ENCODE results near the gene MYO3B.

MYO3B gene

DNA sequence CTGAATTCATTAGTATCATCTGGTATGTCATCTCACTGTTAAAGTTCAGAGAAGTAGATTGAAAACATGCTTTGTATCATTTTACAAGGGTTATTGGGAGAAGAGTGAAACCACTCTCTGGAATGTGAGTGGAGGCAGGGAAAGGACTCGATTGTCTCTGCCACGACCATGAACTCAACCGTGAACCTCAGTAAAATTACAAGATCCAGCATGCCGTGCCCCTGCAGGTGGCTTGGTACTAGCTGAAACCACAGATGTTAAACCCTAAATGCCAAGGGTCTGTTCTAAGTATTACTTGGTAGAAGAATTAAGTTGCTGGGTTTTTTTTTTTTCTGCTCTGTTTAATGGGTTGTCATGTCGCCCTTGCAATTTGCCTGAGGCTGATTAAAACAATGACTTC lies 197.2 kb downstream of the MYO3B start:
- peak; percentile 34 for DNase-seq

DNA sequence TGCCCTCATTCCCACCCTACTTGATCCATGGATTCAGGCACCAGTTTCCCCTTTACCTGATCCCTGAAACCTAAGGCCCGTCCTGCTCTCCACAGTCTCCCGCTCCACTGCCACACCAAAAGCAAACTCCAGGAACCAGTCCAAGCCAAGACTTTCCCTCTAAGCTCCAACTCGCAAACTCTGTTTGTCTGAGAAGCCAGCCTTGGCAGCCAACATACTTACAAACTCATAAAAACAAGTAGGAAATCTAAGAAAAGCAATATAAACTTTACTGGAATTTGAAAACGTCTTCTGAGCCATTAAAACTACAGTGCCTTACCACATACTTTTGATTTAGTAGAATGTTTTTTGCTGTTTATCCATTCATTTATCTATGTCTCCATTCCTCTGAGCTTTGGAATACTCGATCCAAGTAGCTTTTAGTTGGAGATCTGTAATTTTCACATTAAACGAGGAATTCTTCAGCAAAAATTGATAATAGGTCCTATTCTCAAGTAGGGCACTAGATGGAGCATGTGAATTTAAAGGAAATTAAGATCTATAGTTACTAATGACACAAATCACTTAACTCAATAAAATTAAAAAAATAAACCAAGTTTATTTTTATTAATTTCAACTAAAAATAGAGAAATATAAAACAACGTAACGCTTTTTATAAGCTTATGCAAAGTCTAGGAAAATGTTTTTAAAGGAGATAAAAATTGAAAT lies 199.7 kb downstream of the MYO3B start:
- no peak for DNase-seq

DNA sequence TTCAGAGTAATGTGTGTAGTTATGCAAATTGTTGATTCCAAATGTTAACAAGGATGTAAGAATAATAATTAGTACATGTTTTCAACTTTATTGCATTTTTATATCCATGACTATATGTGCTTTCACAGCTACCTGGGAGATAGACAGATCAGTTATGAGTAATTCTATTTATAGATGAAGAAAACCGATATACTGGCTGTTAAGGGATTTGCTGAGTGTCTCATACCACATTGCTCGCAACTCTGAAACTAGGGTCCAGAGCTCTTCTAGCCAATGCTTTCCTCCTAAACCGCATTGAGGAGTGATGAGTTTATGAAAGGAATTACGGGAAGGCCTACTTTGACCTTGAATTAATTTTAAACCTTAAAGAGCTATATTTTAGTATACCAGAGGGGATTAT lies 202.3 kb downstream of the MYO3B start:
- DNase-seq, result no peak

DNA sequence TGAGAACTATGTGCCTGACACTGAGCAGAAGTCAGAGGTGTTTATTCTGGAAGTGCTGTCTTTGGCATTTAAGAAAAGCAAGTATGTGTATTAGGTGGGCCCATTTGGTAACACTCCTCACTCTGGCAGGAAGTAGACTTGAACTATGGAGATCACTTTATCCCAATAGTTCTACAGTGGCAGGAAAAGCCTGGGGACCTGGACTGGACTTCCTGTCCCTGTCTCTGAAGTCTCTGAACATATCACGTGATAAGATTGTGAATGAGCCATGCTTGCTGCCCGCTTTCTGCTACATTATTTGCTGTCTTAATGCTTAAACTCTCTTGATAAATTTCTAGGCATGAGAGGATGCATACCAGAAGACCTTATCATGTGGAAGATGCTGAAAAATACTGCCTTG lies 203.7 kb downstream of the MYO3B start:
- no peak for DNase-seq

DNA sequence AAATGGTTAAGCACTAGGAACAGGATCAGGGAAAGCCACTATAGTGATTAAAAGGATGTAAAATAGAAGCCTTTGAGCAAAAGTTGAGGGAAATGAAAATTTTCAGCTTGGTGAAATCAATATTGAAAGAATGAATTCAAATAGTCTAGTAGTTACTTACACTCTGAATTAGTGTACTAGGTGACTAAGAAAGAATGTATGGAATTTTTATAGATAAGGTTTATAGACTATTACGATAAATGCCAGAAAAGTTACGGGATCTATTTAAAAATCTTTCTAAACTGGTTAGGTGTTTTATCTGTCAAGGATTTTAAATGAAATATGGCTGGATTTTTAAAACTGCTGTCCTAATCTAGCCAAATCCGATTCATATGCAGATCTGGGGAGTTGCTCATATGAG lies 208.6 kb downstream of the MYO3B start:
- DNase-seq, result no peak

GRCh38 chr2:170391018-170391417 lies 213.1 kb downstream of the MYO3B start:
- DNase-seq, result no peak

DNA sequence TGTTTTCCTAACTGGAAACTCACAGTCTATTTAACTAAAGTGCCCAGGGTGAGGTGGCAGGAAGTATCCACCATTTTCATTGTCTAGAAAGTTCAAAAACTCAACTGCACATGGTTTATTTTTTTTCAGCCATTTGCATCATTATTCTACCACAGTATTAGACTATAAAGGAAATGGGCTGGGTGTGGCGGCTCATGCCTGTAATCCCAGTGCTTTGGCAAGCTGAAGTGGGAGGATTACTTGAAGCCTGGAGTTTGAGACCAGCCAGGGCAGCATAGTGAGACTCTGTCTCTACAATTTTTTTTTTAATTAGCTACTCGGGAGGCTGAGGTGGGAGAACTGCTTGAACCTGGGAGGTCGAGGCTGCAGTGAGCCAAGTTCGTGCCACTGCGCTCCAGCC lies 213.8 kb downstream of the MYO3B start:
- no peak for DNase-seq

DNA sequence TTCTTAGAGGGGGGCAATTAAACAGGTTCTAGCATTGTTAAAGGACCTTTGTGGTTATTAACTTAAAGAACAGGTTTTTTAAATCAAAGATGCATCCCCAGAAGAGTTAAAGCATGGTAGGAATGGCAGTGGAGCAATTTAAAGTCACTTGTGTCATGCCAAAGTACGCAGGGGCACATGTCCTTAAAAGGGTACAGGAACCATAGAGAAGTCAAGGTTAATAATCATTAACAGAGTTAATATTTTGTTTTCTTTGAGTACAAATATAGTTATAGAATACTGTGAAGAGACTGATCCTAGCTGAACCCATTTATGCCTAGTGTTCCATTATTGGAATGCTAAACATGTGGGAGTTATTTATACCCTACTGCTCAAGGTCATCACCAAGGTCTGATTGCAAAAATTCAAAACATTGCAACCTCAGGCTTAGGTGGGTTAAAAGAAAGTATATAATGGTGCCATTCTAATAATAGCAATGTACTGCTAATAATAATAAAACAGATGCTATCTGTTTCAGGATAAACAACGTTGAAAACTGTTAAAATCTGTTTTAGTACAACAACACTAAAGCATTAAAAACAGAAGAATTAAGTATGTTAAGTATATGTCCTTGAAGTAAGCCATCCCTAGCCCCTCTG lies 216.0 kb downstream of the MYO3B start:
- DNase-seq, result no peak

DNA sequence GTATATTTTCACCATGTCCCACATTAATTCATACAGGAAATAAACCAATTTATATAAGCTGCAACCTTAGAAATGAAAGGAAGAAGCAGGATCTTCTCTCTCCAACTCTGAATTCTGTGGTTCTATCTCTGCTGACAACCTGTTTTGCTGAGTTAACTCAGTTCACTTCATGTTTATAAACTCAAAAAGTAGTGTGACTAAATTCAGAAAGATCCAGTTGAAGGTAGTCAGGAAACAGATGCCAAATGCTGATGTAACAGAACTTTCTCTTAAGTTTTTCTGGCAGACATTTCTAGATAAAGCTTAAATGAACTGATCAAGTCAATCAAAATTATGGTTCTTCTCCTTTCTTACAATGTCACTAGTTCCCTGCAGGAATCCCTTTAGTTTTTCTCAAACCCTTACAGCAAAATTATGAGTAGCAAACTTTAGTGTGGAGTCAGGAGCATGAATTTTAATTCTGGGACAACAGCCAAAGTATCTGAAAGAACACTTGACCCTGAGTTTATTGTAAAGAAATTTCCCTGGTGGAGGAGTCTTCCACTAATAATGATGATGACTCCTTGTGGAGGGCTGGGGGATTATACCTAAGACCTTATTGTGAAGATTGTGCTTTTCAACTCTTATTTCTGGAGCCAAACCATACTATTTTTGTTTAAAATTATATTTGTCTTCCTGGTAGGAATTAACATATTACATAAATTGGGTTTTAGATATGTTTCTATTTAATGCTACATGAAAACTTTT lies 216.9 kb downstream of the MYO3B start:
- DNase-seq, result no peak

DNA sequence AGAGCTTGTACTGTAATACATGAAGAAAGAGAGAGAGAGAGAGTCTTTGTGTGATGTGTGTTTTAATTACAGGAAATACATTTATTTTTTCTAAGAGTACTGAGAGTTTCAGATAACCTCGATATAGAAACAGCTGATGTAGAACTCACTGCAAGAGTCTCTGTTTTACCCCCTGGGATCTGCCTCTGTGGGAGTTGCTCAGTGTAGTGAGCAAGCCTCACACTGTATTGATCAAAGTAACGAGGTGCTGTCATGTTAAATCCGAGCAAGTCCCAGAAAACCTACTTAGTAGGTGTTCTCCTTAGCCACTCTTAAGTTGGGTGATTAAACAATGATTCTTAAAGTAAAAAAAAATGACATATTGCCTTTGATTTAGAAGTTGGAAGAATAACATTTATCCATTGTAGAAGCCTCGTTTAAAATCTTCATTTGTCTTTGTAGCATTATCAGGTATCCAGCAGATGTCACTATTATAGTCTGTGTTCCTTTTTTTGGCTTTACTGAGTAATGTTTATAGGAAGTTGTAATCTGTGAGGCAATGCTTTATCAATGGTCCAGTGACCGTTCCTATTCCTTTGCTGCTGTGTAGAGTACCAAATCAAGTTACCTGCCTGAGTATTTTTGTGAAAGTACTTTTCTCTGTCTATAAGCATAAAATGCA lies 219.0 kb downstream of the MYO3B start:
- DNase-seq, result peak; percentile 21

DNA sequence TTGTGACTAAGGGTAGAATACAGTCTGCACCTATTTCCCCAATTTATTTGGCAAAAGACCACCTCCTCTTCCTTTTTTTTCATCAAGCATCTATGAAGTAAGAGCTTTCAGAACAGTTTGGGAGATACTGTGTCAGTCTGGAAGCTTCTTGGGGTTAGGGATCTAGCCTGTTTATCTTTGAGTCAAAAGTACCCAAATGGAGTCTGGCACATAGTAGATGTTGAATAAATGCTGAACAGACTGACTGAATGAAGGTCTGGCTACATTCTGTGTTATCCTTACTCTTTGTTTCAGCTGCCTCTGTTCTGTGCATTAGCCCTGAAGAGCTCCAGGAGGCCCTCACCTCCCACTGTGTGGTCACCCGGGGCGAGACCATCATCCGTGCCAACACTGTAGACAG lies 223.2 kb downstream of the MYO3B start:
- no peak for DNase-seq

DNA sequence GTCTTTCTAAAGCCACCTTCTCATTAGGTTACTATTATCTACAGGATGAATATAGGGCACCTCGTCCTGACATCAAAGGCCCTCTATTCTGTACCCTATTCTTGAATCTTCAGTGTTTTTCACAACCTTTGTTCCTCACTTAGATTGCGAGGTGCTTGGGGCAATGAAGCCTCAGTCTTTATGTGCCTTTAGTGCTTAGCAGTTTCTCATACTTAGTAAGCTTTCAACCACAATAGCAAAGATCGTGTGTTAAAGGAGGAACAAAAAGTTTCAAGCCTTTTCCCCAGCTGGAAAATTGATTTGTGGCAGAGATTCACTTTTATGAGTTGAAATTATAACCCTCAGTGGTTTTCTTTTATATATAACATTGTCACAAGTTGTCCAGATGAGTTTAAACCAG lies 226.9 kb downstream of the MYO3B start:
- no peak for DNase-seq

- no peak for DNase-seq
These were observed 227.4 kb downstream of the MYO3B start for GRCh38 chr2:170405326-170405725.

- DNase-seq, result no peak
These were observed 230.7 kb downstream of the MYO3B start for GRCh38 chr2:170408461-170409163.

DNA sequence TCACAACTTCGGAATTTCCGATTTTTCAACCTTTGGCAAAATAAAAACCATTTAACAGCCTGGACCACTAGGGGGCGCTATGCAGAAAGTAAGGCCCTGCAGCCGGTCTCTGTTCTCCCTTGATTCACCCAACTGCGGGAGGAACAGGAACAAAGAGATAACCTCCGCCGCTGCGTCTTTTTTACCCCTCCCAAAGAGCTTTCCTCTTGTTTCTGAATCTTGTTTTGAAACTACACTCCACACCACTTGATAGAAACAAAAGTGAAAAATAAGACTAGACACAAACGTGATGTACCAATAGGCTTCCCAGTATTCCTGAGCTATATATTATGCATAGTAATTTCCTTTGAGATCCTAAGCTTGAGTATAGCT lies 231.2 kb downstream of the MYO3B start:
- peak; percentile 70 for DNase-seq

DNA sequence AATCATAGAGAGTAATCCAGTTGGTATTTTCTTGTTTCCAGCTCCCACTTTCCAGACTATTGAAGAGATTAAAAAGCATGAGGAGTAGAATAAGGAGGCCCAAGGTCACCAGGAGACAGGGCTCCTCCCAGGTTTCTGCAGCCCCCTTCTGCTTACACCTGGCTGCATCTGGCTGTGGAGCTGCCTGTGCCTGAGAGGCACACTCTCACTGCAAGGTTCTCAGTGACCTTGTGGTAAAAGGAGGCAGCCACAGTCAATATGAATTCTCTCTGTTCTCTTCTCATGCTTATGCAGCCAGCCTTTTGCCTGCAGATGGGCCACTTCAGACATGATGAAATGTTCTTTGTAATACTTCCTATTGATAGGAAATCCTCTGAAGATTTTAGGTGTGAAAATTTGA lies 233.7 kb downstream of the MYO3B start:
- no peak for DNase-seq

DNA sequence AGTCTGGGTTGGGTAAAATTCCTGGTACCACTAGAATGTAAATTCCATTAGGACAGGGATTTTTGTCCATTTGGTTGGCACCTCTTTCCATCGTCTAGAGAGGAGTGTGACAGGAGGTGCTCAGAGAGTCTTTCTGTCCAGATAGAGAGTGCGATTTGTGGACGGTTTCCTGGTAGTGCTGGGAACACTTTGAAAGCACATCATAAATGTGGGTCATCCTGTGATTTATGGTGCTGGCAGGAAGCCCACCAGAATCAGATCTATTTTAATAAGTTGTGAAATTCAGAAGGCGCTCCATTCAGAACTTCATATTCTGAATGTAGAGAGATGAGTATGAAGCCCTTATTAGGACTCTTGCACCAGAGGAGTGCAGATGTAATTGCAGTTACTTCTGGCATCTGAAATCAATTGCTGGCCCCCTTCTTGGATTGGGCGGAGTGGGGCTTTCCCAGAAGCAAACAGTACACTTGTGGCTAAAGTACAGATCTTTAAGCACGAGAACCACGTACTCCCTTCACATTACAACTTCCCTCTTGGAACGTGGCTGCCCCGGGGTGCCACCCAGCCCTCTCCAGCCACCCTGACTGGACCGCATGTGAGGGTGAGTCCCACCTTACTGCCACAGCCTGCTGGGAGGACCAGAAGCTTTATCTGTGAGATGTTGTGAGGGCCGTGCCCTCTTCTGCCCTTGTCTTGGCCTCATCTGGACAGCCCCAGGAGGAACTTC lies 243.2 kb downstream of the MYO3B start:
- DNase-seq, result no peak

DNA sequence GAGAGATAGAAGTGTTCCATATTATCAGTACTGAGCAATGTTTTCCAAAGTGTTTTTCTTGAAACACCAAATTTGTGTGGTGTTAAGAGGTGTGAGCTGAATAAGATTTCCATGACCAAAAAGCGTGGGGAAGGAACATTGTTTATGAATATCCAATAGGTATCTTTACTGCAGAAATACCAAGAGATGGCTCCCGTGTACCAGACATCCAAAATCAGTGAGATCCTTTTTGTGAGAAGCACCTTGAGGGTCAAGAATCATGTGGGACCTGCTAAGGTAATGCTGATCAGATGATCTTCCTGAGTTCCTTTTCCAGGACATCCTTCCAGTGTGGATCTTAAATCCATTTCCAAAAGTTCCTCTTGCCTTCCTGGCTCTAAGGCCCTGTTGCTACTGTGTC lies 246.0 kb downstream of the MYO3B start:
- DNase-seq, result no peak

GRCh38 chr2:170425281-170425751 lies 247.4 kb downstream of the MYO3B start:
- no peak for DNase-seq

DNA sequence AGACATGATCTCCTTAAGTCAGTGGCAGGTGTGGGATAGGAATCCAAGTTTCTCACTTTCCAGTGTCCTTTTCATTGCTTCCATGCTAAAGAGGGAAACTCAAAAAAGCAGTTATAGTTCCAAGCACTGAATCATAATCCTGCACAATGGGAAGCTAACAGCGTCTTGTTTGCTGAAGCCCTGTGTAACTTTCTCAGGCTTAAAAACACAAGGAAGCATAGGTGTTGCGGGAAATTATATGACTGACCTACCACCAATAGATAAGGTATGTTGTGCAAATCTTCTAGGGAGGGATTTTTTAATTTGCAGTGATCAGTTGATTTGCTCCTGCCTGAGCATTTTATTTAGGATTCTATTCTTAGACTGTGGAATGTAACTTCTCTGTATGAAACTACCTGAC lies 250.9 kb downstream of the MYO3B start:
- DNase-seq, result no peak

DNA sequence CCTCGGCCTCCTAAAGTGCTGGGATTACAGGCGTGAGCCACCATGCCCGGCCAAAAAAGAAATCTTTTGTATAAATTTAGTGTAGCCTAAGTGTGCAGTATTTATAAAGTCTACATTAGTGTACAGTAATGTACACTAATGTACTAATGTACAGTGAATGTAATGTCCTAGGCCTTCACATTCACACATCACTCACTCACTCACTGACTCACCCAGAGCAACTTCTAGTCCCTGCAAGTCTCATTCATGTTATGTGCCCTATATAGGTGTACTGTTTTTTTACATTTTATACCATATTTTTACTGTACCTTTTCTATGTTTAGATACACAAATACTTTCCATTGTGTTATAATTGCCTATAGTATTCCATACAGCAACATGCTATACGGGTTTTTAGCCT lies 254.9 kb downstream of the MYO3B start:
- DNase-seq, result no peak

- DNase-seq, result no peak
These were observed 255.5 kb downstream of the MYO3B start for GRCh38 chr2:170433448-170433847.
